Fibroblast of skin of right biceps (primary cell): Measurements from ENCODE around the gene KRTAP4-11.

Experiments used
- DNase-seq: peaks from one replicate; pipeline ENCODE4 v3.0.0-alpha.2; 2013

Gene KRTAP4-11

DNA sequence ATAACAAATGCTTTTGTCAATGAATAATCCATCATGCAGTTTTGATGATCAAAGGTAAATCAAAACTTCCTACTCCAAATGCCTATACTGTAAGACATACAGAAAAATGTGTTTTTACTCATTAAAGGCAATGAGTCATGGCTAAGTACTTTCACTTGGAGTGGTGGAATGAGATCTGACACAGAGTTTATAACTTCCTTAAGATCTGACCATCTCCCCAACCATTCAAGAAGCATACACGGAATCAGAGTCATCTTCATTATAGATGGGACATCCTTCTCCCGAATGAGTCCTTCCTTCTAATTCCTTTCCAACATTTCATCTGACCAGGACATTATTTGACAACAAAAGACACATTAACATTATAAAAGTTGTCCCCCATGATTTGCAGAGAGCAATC lies 34.7 kb downstream of the KRTAP4-11 start:
- peak; percentile 86 for DNase-seq

DNA sequence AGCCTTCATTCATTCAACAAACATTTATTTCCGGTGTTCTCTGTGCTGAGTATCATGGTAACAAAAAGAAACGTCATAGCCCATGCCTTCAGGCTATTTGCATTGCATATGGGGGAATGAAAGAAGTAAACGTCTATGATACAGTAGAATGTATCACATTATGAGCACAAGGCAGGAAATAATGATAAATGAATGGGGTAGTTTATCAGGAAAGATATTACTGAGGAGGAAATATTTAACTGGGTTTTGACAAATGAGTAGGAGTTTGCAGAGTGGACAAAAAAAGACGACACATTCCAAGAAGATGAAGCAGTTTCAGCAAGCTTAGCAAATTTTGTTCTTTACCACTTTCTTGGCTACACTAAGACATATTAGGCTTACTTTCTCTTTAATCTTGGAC lies 35.5 kb downstream of the KRTAP4-11 start:
- DNase-seq = peak; percentile 61

DNA sequence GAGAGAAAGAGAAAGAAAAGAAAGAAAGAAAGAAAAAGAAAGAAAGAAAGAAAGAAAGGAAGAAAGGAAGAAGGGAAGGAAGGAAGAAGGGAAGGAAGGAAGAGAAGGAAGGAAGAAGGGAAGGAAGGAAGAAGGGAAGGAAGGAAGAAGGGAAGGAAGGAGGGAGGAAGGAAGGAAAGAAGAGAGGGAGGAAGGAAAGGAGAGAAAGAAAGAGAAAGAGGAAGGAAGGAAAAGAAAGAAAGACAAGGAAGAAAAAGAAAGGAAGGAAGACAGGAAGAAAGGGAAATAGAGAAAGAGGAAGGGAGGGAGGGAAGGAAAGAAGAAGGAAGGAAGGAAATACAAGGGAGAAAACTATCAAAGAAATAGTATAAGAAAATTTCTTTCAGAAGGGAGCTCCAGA lies 41.4 kb downstream of the KRTAP4-11 start:
- no peak for DNase-seq

DNA sequence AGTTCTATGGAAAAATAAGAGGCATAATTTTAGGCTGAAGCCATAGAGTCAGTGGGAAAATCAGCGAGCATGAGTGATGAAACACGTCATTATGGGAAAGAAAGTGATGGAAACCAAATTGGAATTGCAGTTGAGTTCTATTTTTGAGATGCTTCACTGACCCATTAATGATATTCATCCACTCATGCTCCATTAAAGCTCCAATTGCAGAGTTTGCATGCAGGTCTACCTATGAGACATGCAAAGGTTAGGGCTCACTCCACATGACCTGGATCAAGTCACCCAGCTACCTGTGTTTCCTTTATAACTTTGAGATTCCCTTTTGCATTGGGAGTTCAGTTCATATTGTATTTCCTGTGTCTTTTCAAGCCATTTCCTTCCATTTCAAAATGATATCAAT lies 44.5 kb downstream of the KRTAP4-11 start:
- no peak for DNase-seq

DNA sequence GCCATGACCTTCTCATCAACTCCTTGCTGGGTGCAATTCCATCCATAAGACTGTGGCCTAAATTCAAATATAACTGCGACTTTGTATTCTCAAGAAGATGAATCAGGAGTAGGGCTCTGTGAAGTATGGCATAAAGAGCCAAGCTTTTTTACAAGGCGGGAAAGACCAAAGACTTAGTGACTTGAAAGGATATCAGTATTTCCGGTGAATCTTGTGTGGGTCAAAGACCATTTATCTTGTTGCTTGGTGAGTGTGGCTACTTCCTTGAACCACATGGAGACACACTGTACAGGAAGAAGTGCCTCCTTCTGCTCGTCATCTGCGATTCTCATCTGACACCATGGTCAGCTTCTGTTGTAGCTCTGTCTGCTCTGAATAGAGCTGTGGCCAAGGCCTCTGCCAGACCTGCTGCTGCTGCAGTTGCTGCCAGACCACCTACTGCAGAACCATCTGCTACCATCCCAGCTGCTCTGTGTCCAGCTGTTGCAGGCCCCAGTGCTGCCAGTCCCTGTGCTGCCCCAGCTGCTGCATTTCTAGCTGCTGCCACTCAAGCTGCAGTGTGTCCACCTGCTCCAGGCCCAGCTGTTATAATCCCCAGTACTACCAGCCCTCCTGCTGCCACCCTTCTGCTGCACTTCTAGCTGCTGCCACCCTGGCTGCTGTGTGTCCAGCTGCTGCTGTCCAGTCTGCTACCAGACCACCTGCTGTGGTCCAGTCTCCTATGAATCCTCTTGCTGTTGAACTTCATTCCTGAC lies 46.4 kb downstream of the KRTAP4-11 start:
- no peak for DNase-seq

DNA sequence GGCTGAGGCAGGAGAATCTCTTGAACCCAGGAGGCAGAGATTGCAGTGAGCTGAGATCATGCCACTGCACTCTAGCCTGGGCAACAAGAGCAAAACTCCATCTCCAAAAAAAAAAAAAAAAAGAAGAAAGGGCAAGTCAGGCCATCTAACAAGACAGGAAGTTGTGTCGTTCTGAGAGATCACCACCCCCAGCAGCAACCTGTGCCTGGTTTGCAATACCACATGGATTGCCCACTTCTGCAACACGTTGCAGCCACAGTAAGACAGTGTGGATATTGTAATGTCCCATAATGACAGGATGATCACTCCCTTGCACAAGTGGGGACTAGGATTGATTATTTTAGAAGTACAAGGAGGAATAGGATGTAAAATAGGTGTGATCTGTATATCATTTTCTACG lies 49.1 kb downstream of the KRTAP4-11 start:
- no peak for DNase-seq

DNA sequence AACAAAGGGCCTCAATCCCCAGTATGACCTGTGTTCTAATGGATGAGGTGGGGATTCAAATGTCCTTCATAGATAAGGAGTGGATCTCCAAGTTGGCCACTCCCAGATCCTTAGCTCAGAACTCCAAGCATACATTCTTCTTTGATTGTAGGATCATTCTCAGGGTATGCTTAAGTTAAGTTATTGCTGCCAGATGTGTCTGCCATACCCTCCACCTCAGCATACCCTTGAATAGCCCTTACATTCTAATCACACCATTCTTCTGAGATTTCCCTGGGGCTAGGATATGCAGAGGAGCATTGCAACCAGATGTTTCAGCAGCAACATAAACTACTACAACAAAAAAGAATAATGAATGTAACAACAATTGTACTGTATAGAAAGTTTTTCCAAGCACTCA lies 50.9 kb downstream of the KRTAP4-11 start:
- peak; percentile 62 for DNase-seq
